Vagina (tissue), 2 donors: Measurements from ENCODE around the gene SENP8. TPM values are rescaled to one million over a fixed set of nuclear protein-coding genes. Genes with fewer than 3 reads are reported as not detected.
"Not testable (repeated sequence)": the region's sequence is repeated elsewhere in the genome, so short reads cannot be mapped to it uniquely, and the experiment has no call there.

ENCODE experiments used
- DNase-seq, 2 donors: peaks; one replicate each; pipeline ENCODE4 v3.0.0-alpha.2; 2017; ENCODE audit errors: extremely low spot score in 2 of 2
- H3K27ac ChIP-seq: fragments of 200-600 bp; sonication (generic); one replicate; pipeline ENCODE4 v1.5.1; 2019
- H3K27me3 ChIP-seq: fragments of 200-600 bp; sonication (generic); one replicate; pipeline ENCODE4 v1.5.1; 2019
- H3K36me3 ChIP-seq, 2 donors: fragments of 200-600 bp; sonication (generic); one replicate each; pipeline ENCODE4 v1.5.1; 2017 to 2019
- H3K4me1 ChIP-seq: fragments of 200-600 bp; sonication (generic); one replicate; pipeline ENCODE4 v1.5.1; 2019
- H3K4me3 ChIP-seq, 2 donors: fragments of 200-600 bp; sonication (generic); 1 replicate in 1 of 2; 2 replicates in 1 of 2; pipeline ENCODE4 v1.5.1; 2016 to 2019
- H3K9me3 ChIP-seq: fragments of 200-600 bp; sonication (generic); one replicate; pipeline ENCODE4 v1.5.1; 2019
- CTCF ChIP-seq, 3 experiments: fragments of 450-650 bp in 2 of 3; fragments of 200-600 bp in 1 of 3; sonication (generic) in 1 of 3; IDR thresholded peaks; one replicate each; pipeline ENCODE4 v1.5.1; 2017 to 2019; ENCODE audit warnings: antibody characterized with exemption in 3 of 3, mild to moderate bottlenecking in 2 of 3, moderate library complexity in 2 of 3
- POLR2A ChIP-seq, 2 donors: fragments of 450-650 bp; IDR thresholded peaks; one replicate each; pipeline ENCODE4 v1.6.1; 2017; ENCODE audit warnings: antibody characterized with exemption in 2 of 2, mild to moderate bottlenecking in 2 of 2, moderate library complexity in 2 of 2
- POLR2AphosphoS5 ChIP-seq, 2 donors: sonication (generic); formaldehyde crosslinking; IDR thresholded peaks; one replicate each; pipeline ENCODE4 v1.9.0; 2017; ENCODE audit warnings: antibody characterized with exemption in 2 of 2, mild to moderate bottlenecking in 2 of 2, low read depth in 1 of 2; ENCODE audit not compliant: insufficient read depth in 1 of 2
- intact Hi-C: fragments of 100-400 bp; cut with DNase I; formaldehyde crosslinking; loops from one replicate; pipeline ENCODE4 v1.15.1; 2023
- total RNA-seq: library from RNA; depleted of rRNA; stranded (reverse); fragments of >200 nt; gene quantifications from one replicate; pipeline ENCODE4 v1.2.3, GENCODE V29; 2016

Gene SENP8
- 3.9 TPM for total RNA-seq

- intact Hi-C loops, result no loop called here
- TF ChIP-seq POLR2A (IDR thresholded peaks at IDR 0.05), result peak; percentile 31 to 34
- TF ChIP-seq CTCF (IDR thresholded peaks at IDR 0.05), result no peak
- peak; percentile 85 to 87 for TF ChIP-seq POLR2AphosphoS5 (IDR thresholded peaks at IDR 0.05; ENCODE audit: insufficient read depth in 1 of 2, low read depth in 1 of 2)
These were observed at the start of gene SENP8, which contains the start of gene MYO9A for GRCh38 chr15:72118017-72118978. Gene SENP8, plus strand, starts transcription at chr15:72118403. Its CDS starts 21,221 bp downstream, at chr15:72139624. Gene MYO9A, minus strand, starts transcription at chr15:72118150. Its CDS starts 71,587 bp downstream, at chr15:72046563.

GRCh38 chr15:72068856-72069255 lies 49.3 kb upstream of the SENP8 start:
- TF ChIP-seq POLR2A (IDR thresholded peaks at IDR 0.05) (no peak), CTCF (IDR thresholded peaks at IDR 0.05) (no peak), POLR2AphosphoS5 (IDR thresholded peaks at IDR 0.05; ENCODE audit: insufficient read depth in 1 of 2, low read depth in 1 of 2) (no peak)
- DNase-seq, result no peak
- H3K4me1 ChIP-seq, result peaks cover 8% of the 10 kb centered on the region
- H3K36me3 ChIP-seq, result no peaks in the 10 kb centered on the region
- H3K27me3 ChIP-seq, result no peaks in the 10 kb centered on the region
- intact Hi-C loops, result no loop called here
- H3K27ac ChIP-seq, result no peak overlapping the region
- no peaks in the 10 kb centered on the region for H3K9me3 ChIP-seq
- H3K4me3 ChIP-seq, result no peak overlapping the region

More at GRCh38 chr15:72118017-72118978, at the start of gene SENP8, which contains the start of gene MYO9A:
- H3K27ac ChIP-seq, result peak within 1 kb of the TSS; percentile 93
- DNase-seq, result peak; percentile 99
- no peaks in the 10 kb centered on the region for H3K36me3 ChIP-seq
- no peaks in the 10 kb centered on the region for H3K27me3 ChIP-seq
- H3K4me3 ChIP-seq, result peak within 1 kb of the TSS; percentile 74 to 91
- H3K9me3 ChIP-seq, result no peaks in the 10 kb centered on the region
- H3K4me1 ChIP-seq, result peaks cover 43% of the 10 kb centered on the region

GRCh38 chr15:72070817-72071447 lies 47.3 kb upstream of the SENP8 start:
- no peaks in the 10 kb centered on the region for H3K9me3 ChIP-seq
- H3K27ac ChIP-seq, result no peak overlapping the region
- no peaks in the 10 kb centered on the region for H3K27me3 ChIP-seq
- no peaks in the 10 kb centered on the region for H3K36me3 ChIP-seq
- peaks cover 17% of the 10 kb centered on the region for H3K4me1 ChIP-seq
- H3K4me3 ChIP-seq, result no peak overlapping the region
- no peak for TF ChIP-seq CTCF (IDR thresholded peaks at IDR 0.05)
- no peak for TF ChIP-seq POLR2A (IDR thresholded peaks at IDR 0.05)
- no peak for TF ChIP-seq POLR2AphosphoS5 (IDR thresholded peaks at IDR 0.05; ENCODE audit: insufficient read depth in 1 of 2, low read depth in 1 of 2)
- DNase-seq, result no peak
- intact Hi-C loops, result no loop called here

- H3K27me3 ChIP-seq, H3K9me3 ChIP-seq, H3K36me3 ChIP-seq, H3K4me3 ChIP-seq, H3K27ac ChIP-seq, intact Hi-C loops, DNase-seq: not testable (repeated sequence)
- peaks cover 17% of the 10 kb centered on the region for H3K4me1 ChIP-seq
These were observed 46.8 kb upstream of the SENP8 start for GRCh38 chr15:72071448-72071825.

GRCh38 chr15:72074335-72075060 lies 43.7 kb upstream of the SENP8 start:
- intact Hi-C loops, result no loop called here
- Histone ChIP-seq H3K36me3 (no peaks in the 10 kb centered on the region), H3K4me1 (peaks cover 17% of the 10 kb centered on the region), H3K27ac (no peak overlapping the region), H3K27me3 (no peaks in the 10 kb centered on the region), H3K9me3 (no peaks in the 10 kb centered on the region), H3K4me3 (no peak overlapping the region)
- DNase-seq, result no peak
- TF ChIP-seq POLR2A (IDR thresholded peaks at IDR 0.05), result no peak
- TF ChIP-seq CTCF (IDR thresholded peaks at IDR 0.05), result no peak
- no peak for TF ChIP-seq POLR2AphosphoS5 (IDR thresholded peaks at IDR 0.05; ENCODE audit: insufficient read depth in 1 of 2, low read depth in 1 of 2)
